Eye (tissue), 1 donor: ENCODE data around the gene THAP5.
A peak's percentile ranks its signal among the peaks of the same experiment; 100 is the strongest.
"Not testable (repeated sequence)": the region's sequence is repeated elsewhere in the genome, so short reads cannot be mapped to it uniquely, and the experiment has no call there.

Experiments used
- DNase-seq: peaks from one replicate; pipeline ENCODE4 v3.0.0-alpha.2; 2015

Gene THAP5

GRCh38 chr7:108584211-108584610 lies 14.7 kb upstream of the THAP5 start:
- DNase-seq: no peak

DNA sequence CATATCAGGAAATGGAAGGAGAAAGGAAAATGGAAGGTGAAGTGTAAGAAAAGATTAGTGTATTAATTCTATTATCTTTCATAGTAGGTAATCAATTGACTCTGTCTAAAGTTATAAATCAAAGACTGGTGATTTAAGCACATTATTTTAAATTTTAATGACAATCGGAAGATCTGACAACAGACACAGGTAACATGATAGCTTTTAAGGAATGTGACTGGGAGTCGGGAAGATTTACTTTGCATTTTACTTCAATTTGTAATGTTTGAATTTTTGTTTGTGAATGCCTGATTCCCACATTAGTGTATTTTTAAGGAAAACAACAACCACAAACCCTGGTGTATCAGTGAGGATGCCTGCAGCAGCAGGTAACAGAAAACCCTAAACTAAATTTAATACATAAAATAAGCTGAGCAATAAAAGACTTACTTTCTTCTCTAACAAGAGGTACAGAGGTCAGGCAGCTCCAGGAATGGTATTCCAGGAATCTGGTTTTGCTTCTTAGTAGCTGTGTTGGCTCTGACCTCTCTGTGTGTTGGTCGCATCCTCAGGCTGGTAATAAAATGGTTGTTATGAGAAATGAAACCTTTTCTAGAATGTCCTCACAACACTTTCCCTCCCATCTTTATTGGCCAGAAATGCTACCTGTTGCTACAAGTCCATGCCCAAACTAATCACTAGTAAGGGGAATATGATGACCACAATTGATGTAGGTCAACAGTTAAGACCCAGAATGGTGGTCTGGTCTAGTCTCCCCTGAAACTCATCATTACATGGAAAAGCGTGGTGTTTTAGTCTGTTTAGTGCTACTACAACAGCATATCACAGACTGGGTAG lies 12.4 kb upstream of the THAP5 start:
- DNase-seq: no peak

- DNase-seq: no peak
Measured at GRCh38 chr7:108580298-108580697, 10.8 kb upstream of the THAP5 start.

DNA sequence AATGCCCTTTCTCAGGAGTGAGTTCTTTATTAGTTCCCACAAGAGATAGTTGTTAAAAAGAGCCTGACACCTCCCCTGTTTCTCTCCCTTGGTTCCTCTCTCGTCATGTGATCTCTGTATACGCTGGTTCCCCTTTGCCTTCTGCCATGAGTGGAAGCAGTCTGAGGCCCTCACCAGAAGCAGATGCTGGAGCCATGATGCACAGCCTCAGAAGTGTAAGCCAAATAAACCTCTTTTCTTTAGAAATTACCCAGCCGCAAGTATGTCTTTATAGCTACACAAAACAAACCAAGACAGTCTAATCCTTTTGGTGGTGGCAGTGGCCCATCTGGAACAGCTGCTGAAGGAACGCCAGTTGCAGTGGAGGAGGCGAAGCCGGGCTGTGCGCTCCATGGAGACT lies 9.4 kb upstream of the THAP5 start:
- no peak for DNase-seq

- DNase-seq: no peak
Measured at GRCh38 chr7:108576116-108576515, 6.6 kb upstream of the THAP5 start.

GRCh38 chr7:108575156-108575555 lies 5.7 kb upstream of the THAP5 start:
- no peak for DNase-seq

- DNase-seq: no peak
Measured at GRCh38 chr7:108572480-108572879, 3.0 kb upstream of the THAP5 start.

GRCh38 chr7:108570146-108570755 lies 745 bp upstream of the THAP5 start:
- peak; percentile 74 for DNase-seq

DNA sequence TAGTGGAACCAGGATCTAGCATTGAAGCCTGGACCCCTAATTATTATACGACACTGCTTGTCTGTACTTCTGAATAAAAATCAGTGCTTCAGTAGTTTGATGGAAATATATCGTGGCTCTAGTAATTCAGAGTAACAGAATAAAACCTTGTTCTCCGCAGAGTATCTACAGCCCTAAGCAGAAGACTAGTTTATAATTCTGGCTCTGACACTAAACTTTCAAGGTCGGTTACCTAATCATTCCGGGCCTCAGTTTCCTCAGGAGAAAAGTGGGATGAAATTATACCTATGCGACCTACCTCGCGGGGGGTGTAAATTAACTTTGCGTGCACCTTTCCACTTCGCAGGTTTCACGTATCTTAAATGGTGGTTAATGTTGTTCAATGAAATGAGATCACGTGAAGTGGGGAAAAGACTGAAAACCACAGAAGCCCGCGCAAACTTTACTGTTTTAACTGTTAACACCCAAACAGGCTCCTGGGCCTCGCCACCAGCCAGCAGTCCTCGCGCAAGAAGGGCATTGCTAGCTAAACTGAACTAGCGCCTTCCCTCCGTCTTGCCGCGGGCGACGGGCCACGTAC lies 615 bp downstream of the THAP5 start:
- DNase-seq: no peak

GRCh38 chr7:108565987-108566386 lies 3.5 kb downstream of the THAP5 start:
- no peak for DNase-seq

GRCh38 chr7:108561047-108561619 lies 8.4 kb downstream of the THAP5 start:
- no peak for DNase-seq

GRCh38 chr7:108559253-108559652 lies 10.3 kb downstream of the THAP5 start:
- DNase-seq: no peak

- no peak for DNase-seq
Measured at GRCh38 chr7:108557617-108558016, 11.9 kb downstream of the THAP5 start.

DNA sequence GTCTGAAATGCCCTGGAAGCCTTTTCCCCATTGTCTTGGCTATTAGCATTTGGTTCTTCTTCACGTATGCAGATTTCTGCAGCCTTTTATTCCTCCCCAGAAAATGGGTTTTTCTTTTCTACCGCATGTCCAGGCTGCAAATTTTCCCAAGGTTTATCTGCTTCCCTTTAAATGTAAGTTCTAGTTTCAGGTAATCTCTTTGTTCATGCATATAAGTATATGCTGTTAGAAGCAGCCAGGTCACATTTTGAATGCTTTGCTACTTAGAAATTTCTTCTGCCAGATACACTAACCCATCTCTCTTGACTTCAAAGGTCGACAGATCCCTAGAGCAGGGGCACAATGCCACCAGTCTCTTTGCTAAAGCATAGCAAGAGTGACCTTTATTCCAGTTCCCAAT lies 12.3 kb downstream of the THAP5 start:
- DNase-seq: no peak

DNA sequence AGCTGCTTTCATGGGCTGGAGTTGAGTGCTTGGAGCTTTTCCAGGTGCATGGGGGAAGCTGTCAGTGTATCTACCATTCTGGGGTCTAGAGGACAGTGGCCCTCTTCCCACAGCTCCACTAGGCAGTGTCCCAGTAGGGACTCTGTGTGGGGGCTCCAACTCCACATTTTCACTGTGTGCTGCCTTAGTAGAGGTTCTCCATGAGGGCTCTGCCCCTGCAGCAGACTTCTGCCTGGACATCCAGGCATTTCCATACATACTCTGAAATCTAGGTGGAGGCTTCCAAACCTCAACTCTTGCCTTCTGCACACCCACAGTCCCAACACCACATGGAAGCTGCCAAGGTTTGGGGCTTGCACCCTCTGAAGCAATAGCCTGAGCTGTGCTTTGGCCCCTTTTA lies 12.8 kb downstream of the THAP5 start:
- not testable (repeated sequence) for DNase-seq

DNA sequence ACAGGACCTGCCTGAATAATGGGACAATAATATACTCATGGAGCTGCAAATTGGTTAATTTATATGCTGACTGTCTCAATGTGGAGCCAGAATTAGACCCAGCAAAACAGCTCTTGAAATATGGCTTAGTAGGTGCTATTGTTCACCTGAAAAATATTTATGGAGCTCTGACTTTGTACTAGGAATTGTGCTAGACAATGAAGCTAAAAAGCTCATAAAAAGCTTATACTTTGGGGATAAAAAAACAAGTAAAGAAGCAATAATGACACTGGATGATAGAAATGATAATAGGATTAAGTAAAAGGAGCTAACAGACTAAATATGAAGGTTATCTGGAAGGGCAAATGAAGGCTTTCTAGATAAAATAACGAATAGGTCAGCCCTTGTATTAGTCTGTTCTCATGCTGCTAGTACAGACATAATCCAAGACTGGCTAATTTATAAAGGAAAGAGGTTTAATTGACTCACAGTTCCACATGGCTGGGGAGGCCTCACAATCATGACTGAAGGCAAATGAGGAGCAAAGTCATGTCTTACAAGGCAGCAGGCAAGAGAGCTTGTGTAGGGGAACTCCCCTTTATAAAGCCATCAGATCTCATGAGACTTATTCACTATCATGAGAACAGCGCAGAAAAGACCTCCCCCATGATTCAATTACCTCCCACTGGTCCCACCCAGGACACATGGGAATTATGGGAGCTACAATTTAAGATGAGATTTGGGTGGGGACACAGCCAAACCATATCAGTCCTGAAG lies 21.2 kb downstream of the THAP5 start:
- not testable (repeated sequence) for DNase-seq

GRCh38 chr7:108541478-108541877 lies 28.0 kb downstream of the THAP5 start:
- DNase-seq: no peak

- not testable (repeated sequence) for DNase-seq
Measured at GRCh38 chr7:108538685-108539084, 30.8 kb downstream of the THAP5 start.

DNA sequence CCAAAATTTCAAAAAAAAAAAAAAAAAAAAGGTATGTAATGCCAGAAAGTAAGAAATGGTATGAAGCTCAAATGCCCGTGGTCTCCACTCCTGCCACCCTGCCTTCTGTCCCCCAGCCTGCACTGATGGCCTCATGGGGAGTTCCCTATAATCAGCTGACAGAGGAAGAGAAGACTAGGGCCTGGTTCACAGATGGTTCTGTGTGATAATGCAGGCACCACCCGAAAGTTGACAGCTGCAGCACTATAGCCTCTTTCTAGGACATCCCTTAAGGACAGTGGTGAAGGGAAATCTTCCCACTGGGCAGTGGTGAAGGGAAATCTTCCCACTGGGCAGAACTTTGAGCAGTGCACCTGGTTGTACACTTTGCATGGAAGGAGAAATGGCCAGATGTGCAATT lies 31.3 kb downstream of the THAP5 start:
- DNase-seq: not testable (repeated sequence)

DNA sequence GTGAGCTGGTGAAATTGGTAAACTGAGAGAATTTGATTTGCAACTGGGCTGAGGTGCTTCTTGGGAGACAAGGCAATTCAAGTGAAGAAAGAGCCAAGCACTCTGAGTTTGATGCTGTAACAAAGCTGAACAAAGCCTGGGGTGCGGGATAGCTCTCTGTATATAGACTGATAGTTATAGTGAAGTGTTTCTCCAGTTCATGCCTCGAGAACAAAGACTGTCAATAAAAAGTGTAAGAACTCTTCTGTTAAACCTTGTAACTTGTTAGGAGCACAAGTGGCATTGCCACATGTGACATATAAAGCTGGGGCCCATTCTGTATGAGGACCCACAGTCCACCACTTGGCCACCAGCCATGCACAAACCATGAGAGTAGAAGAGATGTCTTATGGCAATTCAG lies 32.3 kb downstream of the THAP5 start:
- no peak for DNase-seq

GRCh38 chr7:108535744-108536143 lies 33.8 kb downstream of the THAP5 start:
- no peak for DNase-seq

DNA sequence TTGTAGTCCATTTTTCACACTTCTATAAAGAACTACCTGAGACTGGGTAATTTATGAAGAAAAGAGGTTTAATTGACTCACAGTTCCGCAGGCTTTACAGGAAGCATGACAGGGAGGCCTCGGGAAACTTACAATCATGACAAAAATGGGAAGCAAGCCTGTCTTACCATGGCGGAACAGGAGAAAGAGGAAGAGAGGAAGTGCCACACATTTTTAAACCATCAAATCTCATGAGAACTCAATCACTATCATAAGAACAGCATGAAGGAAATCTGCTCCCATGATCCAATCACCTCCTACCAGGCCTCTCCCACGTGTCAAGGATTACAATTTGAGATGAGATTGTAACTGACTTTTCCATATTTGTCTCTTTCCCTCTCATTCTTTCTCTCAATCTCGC lies 34.2 kb downstream of the THAP5 start:
- DNase-seq: no peak

- no peak for DNase-seq
Measured at GRCh38 chr7:108533712-108534111, 35.8 kb downstream of the THAP5 start.
